Measurements from ENCODE around the gene PJA2.
"Not testable (repeated sequence)": the region's sequence is repeated elsewhere in the genome, so short reads cannot be mapped to it uniquely, and the experiment has no call there.

The PJA2 gene

DNA sequence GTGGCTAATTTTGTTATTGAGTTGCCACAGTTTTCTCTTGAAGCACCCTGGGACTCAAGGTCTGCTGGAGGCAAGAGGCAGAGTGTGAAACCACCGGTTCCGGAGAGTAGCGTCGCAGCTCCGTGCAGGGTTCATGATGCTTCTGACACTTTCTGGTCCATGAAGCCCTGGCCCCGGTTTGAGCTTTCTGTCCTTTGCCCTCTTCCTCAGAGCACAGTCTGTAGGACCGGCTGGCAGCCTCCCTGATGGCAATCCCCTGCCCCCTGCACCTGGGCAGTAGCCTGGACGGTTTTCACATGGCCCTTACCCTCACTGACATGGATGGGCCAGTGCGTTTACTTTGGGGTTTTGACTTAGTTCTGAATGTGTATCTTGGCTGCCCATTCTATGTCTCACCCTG is 111.9 kb downstream of the PJA2 start:
- no peaks in the 10 kb centered on the region for H3K36me3 ChIP-seq (ENCODE audit: control insufficient read depth, insufficient read depth, low read length)
- TF ChIP-seq, protein P1, sequence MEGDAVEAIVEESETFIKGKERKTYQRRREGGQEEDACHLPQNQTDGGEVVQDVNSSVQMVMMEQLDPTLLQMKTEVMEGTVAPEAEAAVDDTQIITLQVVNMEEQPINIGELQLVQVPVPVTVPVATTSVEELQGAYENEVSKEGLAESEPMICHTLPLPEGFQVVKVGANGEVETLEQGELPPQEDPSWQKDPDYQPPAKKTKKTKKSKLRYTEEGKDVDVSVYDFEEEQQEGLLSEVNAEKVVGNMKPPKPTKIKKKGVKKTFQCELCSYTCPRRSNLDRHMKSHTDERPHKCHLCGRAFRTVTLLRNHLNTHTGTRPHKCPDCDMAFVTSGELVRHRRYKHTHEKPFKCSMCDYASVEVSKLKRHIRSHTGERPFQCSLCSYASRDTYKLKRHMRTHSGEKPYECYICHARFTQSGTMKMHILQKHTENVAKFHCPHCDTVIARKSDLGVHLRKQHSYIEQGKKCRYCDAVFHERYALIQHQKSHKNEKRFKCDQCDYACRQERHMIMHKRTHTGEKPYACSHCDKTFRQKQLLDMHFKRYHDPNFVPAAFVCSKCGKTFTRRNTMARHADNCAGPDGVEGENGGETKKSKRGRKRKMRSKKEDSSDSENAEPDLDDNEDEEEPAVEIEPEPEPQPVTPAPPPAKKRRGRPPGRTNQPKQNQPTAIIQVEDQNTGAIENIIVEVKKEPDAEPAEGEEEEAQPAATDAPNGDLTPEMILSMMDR (IDR thresholded peaks at IDR 0.05; ENCODE audit: insufficient read depth, low read length, poor library complexity, severe bottlenecking) = no peak
- H3K4me3 ChIP-seq (replicated peaks; ENCODE audit: low read depth, low read length) = no peak overlapping the region
- no peaks in the 10 kb centered on the region for H3K27me3 ChIP-seq (replicated peaks; ENCODE audit: control insufficient read depth, insufficient read depth, low read length)
- DNase-seq (ENCODE audit: extremely low read depth, insufficient read length) = no peak

DNA sequence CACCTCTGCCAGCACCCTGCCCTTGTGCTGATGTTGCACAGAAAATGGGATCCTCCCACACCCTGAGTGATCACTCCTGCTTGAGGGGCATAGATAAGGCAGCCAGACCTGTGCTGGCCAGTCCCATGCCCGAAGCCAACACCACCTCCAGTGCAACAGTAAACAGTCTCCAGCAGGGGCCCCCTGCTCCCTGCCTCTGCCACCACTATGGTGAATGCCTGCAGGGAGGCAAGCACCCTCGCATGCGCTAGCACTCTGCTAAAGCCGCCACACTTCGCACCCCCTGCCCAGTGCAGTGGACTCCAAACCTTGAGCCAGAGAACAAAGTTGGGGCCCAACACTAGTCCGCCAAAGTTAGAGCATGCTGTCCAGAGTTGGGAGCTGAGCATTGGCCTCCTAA is 118.7 kb downstream of the PJA2 start:
- Histone ChIP-seq H3K36me3 (ENCODE audit: control insufficient read depth, insufficient read depth, low read length) (no peaks in the 10 kb centered on the region), H3K27me3 (replicated peaks; ENCODE audit: control insufficient read depth, insufficient read depth, low read length) (no peaks in the 10 kb centered on the region), H3K4me3 (replicated peaks; ENCODE audit: low read depth, low read length) (no peak overlapping the region)
- TF ChIP-seq, protein P1 (IDR thresholded peaks at IDR 0.05; ENCODE audit: insufficient read depth, low read length, poor library complexity, severe bottlenecking) = no peak
- no peak for DNase-seq (ENCODE audit: extremely low read depth, insufficient read length)

DNA sequence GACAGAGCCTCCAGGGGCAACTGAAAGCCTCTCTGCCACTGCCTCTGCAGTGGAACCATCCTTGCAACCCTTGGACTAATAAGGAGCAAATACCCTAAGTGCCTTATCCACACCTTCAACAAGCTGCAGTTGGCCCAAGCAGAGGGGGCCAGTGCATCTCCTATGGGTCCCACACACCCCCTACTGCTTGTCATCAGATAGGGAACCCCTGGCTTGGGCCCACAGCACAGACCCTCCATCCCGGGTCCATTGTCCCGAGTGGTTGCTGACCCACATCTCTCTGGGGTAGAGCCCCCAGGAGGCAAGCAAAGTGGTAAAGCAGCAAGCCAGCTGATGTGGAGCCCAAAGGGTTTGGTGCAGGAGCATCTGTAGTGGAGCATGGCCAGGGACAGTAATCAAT is 119.5 kb downstream of the PJA2 start:
- no peak overlapping the region for H3K4me3 ChIP-seq (replicated peaks; ENCODE audit: low read depth, low read length)
- H3K27me3 ChIP-seq (replicated peaks; ENCODE audit: control insufficient read depth, insufficient read depth, low read length) = no peaks in the 10 kb centered on the region
- TF ChIP-seq, protein P1 (IDR thresholded peaks at IDR 0.05; ENCODE audit: insufficient read depth, low read length, poor library complexity, severe bottlenecking) = no peak
- no peak for DNase-seq (ENCODE audit: extremely low read depth, insufficient read length)
- H3K36me3 ChIP-seq (ENCODE audit: control insufficient read depth, insufficient read depth, low read length) = no peaks in the 10 kb centered on the region

DNA sequence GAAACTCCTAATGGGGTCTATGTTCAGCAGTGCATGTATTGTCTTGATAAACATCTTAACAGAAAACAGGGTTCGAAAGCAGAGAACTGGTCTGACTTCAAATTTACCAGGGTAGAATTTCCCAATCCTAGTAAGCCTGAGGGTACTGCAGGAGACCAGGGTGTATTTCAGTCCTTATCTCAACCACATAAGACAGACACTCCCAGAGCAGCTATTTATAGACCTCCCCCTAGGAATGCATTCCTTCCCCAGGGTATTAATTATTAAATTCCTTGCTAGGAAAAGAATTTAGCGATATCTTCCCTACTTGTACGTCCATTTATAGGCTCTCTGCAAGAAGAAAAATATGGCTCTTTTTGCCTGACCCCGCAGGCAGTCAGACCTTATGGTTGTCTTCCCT is 123.1 kb downstream of the PJA2 start:
- H3K27me3 ChIP-seq (replicated peaks; ENCODE audit: control insufficient read depth, insufficient read depth, low read length); H3K4me3 ChIP-seq (replicated peaks; ENCODE audit: low read depth, low read length); H3K36me3 ChIP-seq (ENCODE audit: control insufficient read depth, insufficient read depth, low read length); DNase-seq (ENCODE audit: extremely low read depth, insufficient read length): not testable (repeated sequence)
